ENCODE data around the gene PDLIM7.

DNA sequence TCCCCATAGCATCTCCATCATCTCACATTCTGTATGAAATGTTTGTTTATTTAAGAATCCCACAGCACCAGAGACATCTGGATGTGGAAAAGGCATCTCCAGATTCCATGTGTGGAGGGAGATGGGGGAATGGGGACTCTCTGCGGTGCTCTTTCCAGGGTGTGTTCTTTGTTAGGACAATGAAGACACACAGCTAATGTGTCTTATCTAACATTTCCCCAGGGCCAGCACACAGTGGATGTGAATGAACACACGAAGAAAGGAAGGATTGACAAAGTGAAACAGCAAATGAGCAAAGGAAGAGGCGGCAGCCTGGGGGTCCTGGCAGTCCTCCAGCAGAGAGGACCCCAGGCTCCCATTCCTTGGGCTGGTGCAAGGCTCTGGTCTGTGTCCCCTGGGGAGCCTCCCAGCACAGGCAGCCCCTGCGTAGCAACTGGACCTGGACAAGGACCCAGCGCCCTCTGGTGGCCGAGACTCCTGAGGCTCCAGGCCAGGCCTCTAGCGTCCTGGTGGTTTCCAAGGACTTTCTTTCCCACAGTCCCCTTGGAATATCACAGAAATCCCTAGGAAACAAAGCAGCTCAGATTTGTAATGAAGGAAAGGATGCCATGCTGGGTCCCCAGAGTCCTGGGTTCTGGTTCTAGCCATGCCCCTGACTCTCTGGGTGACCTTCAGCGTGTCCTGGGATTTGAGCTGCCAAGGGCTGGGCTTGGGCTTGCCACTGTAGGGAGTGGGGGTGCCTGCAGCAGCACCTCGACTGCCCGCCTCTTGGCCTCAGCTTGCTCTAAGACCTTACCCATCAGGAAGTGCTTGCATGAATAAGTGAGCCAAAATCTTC is 3.5 kb upstream of the PDLIM7 start:
- TF ChIP-seq, protein P1, sequence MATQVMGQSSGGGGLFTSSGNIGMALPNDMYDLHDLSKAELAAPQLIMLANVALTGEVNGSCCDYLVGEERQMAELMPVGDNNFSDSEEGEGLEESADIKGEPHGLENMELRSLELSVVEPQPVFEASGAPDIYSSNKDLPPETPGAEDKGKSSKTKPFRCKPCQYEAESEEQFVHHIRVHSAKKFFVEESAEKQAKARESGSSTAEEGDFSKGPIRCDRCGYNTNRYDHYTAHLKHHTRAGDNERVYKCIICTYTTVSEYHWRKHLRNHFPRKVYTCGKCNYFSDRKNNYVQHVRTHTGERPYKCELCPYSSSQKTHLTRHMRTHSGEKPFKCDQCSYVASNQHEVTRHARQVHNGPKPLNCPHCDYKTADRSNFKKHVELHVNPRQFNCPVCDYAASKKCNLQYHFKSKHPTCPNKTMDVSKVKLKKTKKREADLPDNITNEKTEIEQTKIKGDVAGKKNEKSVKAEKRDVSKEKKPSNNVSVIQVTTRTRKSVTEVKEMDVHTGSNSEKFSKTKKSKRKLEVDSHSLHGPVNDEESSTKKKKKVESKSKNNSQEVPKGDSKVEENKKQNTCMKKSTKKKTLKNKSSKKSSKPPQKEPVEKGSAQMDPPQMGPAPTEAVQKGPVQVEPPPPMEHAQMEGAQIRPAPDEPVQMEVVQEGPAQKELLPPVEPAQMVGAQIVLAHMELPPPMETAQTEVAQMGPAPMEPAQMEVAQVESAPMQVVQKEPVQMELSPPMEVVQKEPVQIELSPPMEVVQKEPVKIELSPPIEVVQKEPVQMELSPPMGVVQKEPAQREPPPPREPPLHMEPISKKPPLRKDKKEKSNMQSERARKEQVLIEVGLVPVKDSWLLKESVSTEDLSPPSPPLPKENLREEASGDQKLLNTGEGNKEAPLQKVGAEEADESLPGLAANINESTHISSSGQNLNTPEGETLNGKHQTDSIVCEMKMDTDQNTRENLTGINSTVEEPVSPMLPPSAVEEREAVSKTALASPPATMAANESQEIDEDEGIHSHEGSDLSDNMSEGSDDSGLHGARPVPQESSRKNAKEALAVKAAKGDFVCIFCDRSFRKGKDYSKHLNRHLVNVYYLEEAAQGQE (IDR thresholded peaks at IDR 0.05; ENCODE audit: insufficient read depth in 1 of 2, low read depth in 2 of 2, low read length in 2 of 2) = no peak
- TF ChIP-seq TAF1 (IDR thresholded peaks at IDR 0.05; ENCODE audit: borderline replicate concordance, insufficient read depth, low read length) = no peak
- no peak for TF ChIP-seq POLR2AphosphoS5 (IDR thresholded peaks at IDR 0.05; ENCODE audit: low read depth, low read length)
- TF ChIP-seq SIN3A (IDR thresholded peaks at IDR 0.05; ENCODE audit: borderline replicate concordance, insufficient read depth, low read length) = no peak
- no peak for TF ChIP-seq FOXP2 (optimal IDR thresholded peaks at IDR 0.05; ENCODE audit: borderline replicate concordance, extremely low read depth, extremely low read length, insufficient read depth)

Measured in PFSK-1 (cell line).